T-helper 22 cell (primary cell): ENCODE measurements around the gene LRSAM1.

Source experiments
- DNase-seq: peaks from one replicate; pipeline ENCODE4 v3.0.0-alpha.2; 2020; ENCODE audit warnings: low read depth

Gene LRSAM1

GRCh38 chr9:127535396-127535795, 84.1 kb downstream of the LRSAM1 start:
- DNase-seq: no peak

- no peak for DNase-seq
Observed at GRCh38 chr9:127535834-127536233, 84.5 kb downstream of the LRSAM1 start.

- no peak for DNase-seq
Observed at GRCh38 chr9:127536499-127536898, 85.2 kb downstream of the LRSAM1 start.

GRCh38 chr9:127537014-127537413, 85.7 kb downstream of the LRSAM1 start:
- DNase-seq: no peak

- DNase-seq: no peak
Observed at GRCh38 chr9:127537792-127538191, 86.5 kb downstream of the LRSAM1 start.

GRCh38 chr9:127538849-127539258, 87.5 kb downstream of the LRSAM1 start:
- DNase-seq: no peak

GRCh38 chr9:127539259-127539981, 88.1 kb downstream of the LRSAM1 start:
- no peak for DNase-seq

GRCh38 chr9:127539982-127540663, 88.8 kb downstream of the LRSAM1 start:
- no peak for DNase-seq

GRCh38 chr9:127540664-127541041, 89.3 kb downstream of the LRSAM1 start:
- DNase-seq: no peak

- DNase-seq: no peak
Observed at GRCh38 chr9:127541176-127541575, 89.9 kb downstream of the LRSAM1 start.

GRCh38 chr9:127541865-127542264, 90.6 kb downstream of the LRSAM1 start:
- no peak for DNase-seq

- DNase-seq: no peak
Observed at GRCh38 chr9:127543221-127543620, 91.9 kb downstream of the LRSAM1 start.

GRCh38 chr9:127543973-127544533, 92.7 kb downstream of the LRSAM1 start:
- no peak for DNase-seq

- DNase-seq: no peak
Observed at GRCh38 chr9:127545196-127546124, 94.2 kb downstream of the LRSAM1 start.

- DNase-seq: no peak
Observed at GRCh38 chr9:127546125-127546832, 95.0 kb downstream of the LRSAM1 start.

GRCh38 chr9:127548352-127548881, 97.1 kb downstream of the LRSAM1 start:
- no peak for DNase-seq

- DNase-seq: no peak
Observed at GRCh38 chr9:127549218-127549617, 97.9 kb downstream of the LRSAM1 start.

GRCh38 chr9:127549751-127550150, 98.4 kb downstream of the LRSAM1 start:
- no peak for DNase-seq

- no peak for DNase-seq
Observed at GRCh38 chr9:127550282-127550681, 99.0 kb downstream of the LRSAM1 start.

GRCh38 chr9:127550751-127551150, 99.4 kb downstream of the LRSAM1 start:
- DNase-seq: no peak
